Thyroid gland (tissue), 4 donors: ENCODE results near the gene PLEKHA8.

Experiments used
- POLR2A ChIP-seq, 2 donors: fragments of 450-650 bp; IDR thresholded peaks; one replicate each; pipeline ENCODE4 v1.6.1; 2017; ENCODE audit warnings: antibody characterized with exemption in 2 of 2, mild to moderate bottlenecking in 2 of 2, moderate library complexity in 1 of 2
- TF ChIP-seq, protein P1 (sequence below), 6 experiments: fragments of 200-600 bp in 3 of 6; fragments of 450-650 bp in 3 of 6; sonication (generic) in 3 of 6; IDR thresholded peaks; one replicate each; pipeline ENCODE4 v1.5.1; 2016 to 2019; ENCODE audit warnings: antibody characterized with exemption in 6 of 6, mild to moderate bottlenecking in 2 of 6, inconsistent platforms in 1 of 6, moderate library complexity in 1 of 6

DNA sequence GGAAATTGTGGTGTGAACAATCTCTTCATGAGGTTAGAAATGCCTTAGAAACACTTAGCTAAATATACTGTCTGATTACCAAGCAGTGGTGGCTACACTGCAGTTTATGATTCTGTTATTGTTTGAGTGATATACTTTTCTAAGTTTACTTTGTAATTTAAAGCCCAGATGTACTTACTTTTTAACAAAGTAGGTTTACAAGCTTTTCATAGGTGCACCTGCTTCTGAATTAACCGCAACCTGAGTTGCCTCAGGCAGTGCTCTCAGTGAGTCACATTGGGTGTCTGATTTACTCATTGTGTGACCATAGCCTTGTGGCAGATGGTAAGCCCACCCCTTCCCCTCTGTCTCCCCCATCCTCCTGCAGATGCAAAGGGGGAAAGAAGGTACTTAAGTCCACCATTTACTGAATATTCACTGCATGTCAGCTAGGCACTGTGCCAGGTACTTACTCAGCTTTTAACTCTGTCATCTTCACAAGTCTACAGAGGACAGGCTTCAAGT, 115.6 kb downstream of the PLEKHA8 start:
- TF ChIP-seq, protein P1, sequence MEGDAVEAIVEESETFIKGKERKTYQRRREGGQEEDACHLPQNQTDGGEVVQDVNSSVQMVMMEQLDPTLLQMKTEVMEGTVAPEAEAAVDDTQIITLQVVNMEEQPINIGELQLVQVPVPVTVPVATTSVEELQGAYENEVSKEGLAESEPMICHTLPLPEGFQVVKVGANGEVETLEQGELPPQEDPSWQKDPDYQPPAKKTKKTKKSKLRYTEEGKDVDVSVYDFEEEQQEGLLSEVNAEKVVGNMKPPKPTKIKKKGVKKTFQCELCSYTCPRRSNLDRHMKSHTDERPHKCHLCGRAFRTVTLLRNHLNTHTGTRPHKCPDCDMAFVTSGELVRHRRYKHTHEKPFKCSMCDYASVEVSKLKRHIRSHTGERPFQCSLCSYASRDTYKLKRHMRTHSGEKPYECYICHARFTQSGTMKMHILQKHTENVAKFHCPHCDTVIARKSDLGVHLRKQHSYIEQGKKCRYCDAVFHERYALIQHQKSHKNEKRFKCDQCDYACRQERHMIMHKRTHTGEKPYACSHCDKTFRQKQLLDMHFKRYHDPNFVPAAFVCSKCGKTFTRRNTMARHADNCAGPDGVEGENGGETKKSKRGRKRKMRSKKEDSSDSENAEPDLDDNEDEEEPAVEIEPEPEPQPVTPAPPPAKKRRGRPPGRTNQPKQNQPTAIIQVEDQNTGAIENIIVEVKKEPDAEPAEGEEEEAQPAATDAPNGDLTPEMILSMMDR (IDR thresholded peaks at IDR 0.05): no peak
- TF ChIP-seq POLR2A (IDR thresholded peaks at IDR 0.05): no peak
